Jurkat, Clone E6-1 (cell line): ENCODE data around the gene CDK18.
"Not testable (repeated sequence)": the region's sequence is repeated elsewhere in the genome, so short reads cannot be mapped to it uniquely, and the experiment has no call there.

Experiments used
- DNase-seq: peaks from one replicate; pipeline ENCODE4 v3.0.0-alpha.2; 2011; ENCODE audit warnings: low read depth, low spot score
- H3K4me3 ChIP-seq: 2 replicates; pipeline ENCODE4 v1.5.1; 2011; ENCODE audit warnings: mild to moderate bottlenecking, low read length, control low read depth, moderate library complexity

Gene CDK18

GRCh38 chr1:205478985-205479384 is 25.5 kb upstream of the CDK18 start:
- H3K4me3 ChIP-seq, DNase-seq: not testable (repeated sequence)

- H3K4me3 ChIP-seq, result no peak overlapping the region
- DNase-seq, result no peak
Observed at GRCh38 chr1:205480349-205480985, 24.0 kb upstream of the CDK18 start.

GRCh38 chr1:205481218-205481617 is 23.3 kb upstream of the CDK18 start:
- DNase-seq, result no peak
- H3K4me3 ChIP-seq, result no peak overlapping the region

- DNase-seq, result no peak
- H3K4me3 ChIP-seq, result no peak overlapping the region
Observed at GRCh38 chr1:205481629-205482151, 22.8 kb upstream of the CDK18 start.

- DNase-seq, H3K4me3 ChIP-seq: not testable (repeated sequence)
Observed at GRCh38 chr1:205482587-205482986, 21.9 kb upstream of the CDK18 start.

- no peak overlapping the region for H3K4me3 ChIP-seq
- no peak for DNase-seq
Observed at GRCh38 chr1:205483372-205483771, 21.1 kb upstream of the CDK18 start.

GRCh38 chr1:205484985-205485967 is 19.2 kb upstream of the CDK18 start:
- peak; percentile 90 for DNase-seq
- peak overlapping the region; percentile 2; the same call in 1 of the 2 replicates for H3K4me3 ChIP-seq

- DNase-seq, result peak; percentile 80
- H3K4me3 ChIP-seq, result no peak overlapping the region
Observed at GRCh38 chr1:205486258-205486657, 18.2 kb upstream of the CDK18 start.

GRCh38 chr1:205488074-205488723 is 16.3 kb upstream of the CDK18 start:
- no peak overlapping the region for H3K4me3 ChIP-seq
- DNase-seq, result peak; percentile 47

GRCh38 chr1:205491794-205492193 is 12.7 kb upstream of the CDK18 start:
- no peak for DNase-seq
- H3K4me3 ChIP-seq, result no peak overlapping the region

- no peak for DNase-seq
- no peak overlapping the region for H3K4me3 ChIP-seq
Observed at GRCh38 chr1:205492201-205492667, 12.2 kb upstream of the CDK18 start.

- no peak overlapping the region for H3K4me3 ChIP-seq
Observed at GRCh38 chr1:205492774-205493173, 11.7 kb upstream of the CDK18 start.

GRCh38 chr1:205493241-205494085 is 11.0 kb upstream of the CDK18 start:
- H3K4me3 ChIP-seq, result no peak overlapping the region
- DNase-seq, result no peak

More at GRCh38 chr1:205492774-205493173, 11.7 kb upstream of the CDK18 start:
- DNase-seq, result no peak

- DNase-seq, result no peak
- no peak overlapping the region for H3K4me3 ChIP-seq
Observed at GRCh38 chr1:205494115-205494514, 10.4 kb upstream of the CDK18 start.

GRCh38 chr1:205495237-205495823 is 9.1 kb upstream of the CDK18 start:
- no peak overlapping the region for H3K4me3 ChIP-seq
- no peak for DNase-seq

GRCh38 chr1:205496661-205497060 is 7.8 kb upstream of the CDK18 start:
- DNase-seq, result no peak
- H3K4me3 ChIP-seq, result no peak overlapping the region

GRCh38 chr1:205497351-205497750 is 7.1 kb upstream of the CDK18 start:
- no peak overlapping the region for H3K4me3 ChIP-seq
- DNase-seq, result no peak

GRCh38 chr1:205499789-205500188 is 4.7 kb upstream of the CDK18 start:
- DNase-seq, result no peak
- H3K4me3 ChIP-seq, result no peak overlapping the region
